Measurements from ENCODE around the gene FAM234B. TPM values are rescaled to one million over a fixed set of nuclear protein-coding genes. Genes with fewer than 3 reads are reported as not detected.

Gene FAM234B
- total RNA-seq, 1 experiment from 2014 or later, result 7.5 TPM

GRCh38 chr12:13042666-13043230 is 1.4 kb upstream of the FAM234B start:
- H3K9me3 ChIP-seq (ENCODE audit: insufficient read depth, low read depth), result no peaks in the 10 kb centered on the region
- 0 out of 2 replicates have a peak, but pooled peaks cover 4% of the 10 kb centered on the region for H3F3A ChIP-seq (ENCODE audit: insufficient read depth, low read depth)
- no peak overlapping the region for H2AFZ ChIP-seq
- no peaks in the 10 kb centered on the region for H3K79me2 ChIP-seq (ENCODE audit: low read depth)
- DNase-seq, result no peak
- no peak overlapping the region for H3K4me3 ChIP-seq
- ChIA-PET POLR2A (ENCODE audit: unreplicated experiment) (no interaction called here), CTCF (interaction anchor here (1.1 kb wide), 1 partner anchor 19 kb away, joined by 3 read pairs; no protein-coding TSS in a partner anchor)
- BruUV-seq (replicated peaks), result no TSS peak
- H3K27me3 ChIP-seq (ENCODE audit: insufficient read depth, low read depth), result no peaks in the 10 kb centered on the region
- no peaks in the 10 kb centered on the region for H4K20me1 ChIP-seq (ENCODE audit: insufficient read depth)
- TF ChIP-seq EZH2 (IDR thresholded peaks at IDR 0.05; ENCODE audit: low read depth), result no peak
- no peak for TF ChIP-seq CTCF (conservative IDR thresholded peaks at IDR 0.05)
- no peaks in the 10 kb centered on the region for H3K36me3 ChIP-seq (ENCODE audit: low read depth)
- no peak overlapping the region for H3K4me2 ChIP-seq
- peaks cover 11% of the 10 kb centered on the region; the same call in 1 of the 2 replicates for H3K4me1 ChIP-seq (replicated peaks; ENCODE audit: insufficient read depth)
- intact Hi-C loops (cut with micrococcal nuclease; ENCODE audit: unreplicated experiment), result loop anchor here (5.0 kb wide), 2 partner anchors 50 to 165 kb away; no protein-coding TSS in a partner anchor
- no peaks in the 10 kb centered on the region for H3K9me2 ChIP-seq (ENCODE audit: insufficient read depth)
- no peak overlapping the region for H3K27ac ChIP-seq

DNA sequence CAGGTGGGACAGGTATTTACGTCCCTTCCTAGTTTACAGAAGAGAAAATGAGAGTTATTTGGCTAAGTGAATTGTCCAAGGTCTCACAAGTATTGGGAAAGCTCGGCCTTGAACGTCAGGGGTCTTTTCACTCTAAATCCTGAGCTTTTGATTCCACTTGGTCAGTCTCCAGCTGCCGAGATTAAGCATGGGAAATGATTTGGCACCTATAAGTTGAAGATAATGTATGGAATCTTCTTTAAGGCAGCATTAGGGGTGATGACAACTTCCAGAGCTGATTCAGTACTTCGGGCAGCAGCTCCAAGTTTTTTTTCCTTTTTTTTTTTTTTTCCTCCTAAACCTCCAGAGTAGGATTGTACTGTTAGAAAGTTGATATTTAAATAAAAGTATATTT is 722 bp downstream of the FAM234B start:
- no peak for TF ChIP-seq EZH2 (IDR thresholded peaks at IDR 0.05; ENCODE audit: low read depth)
- no peak for TF ChIP-seq CTCF (conservative IDR thresholded peaks at IDR 0.05)
- Histone ChIP-seq H3K4me3 (peak overlapping the region; percentile 99), H3K4me2 (peak overlapping the region; percentile 96), H3K27ac (no peak overlapping the region), H3K36me3 (ENCODE audit: low read depth) (no peaks in the 10 kb centered on the region), H3K27me3 (ENCODE audit: insufficient read depth, low read depth) (no peaks in the 10 kb centered on the region), H4K20me1 (ENCODE audit: insufficient read depth) (no peaks in the 10 kb centered on the region), H3K4me1 (replicated peaks; ENCODE audit: insufficient read depth) (peaks cover 11% of the 10 kb centered on the region; the same call in 1 of the 2 replicates), H3K9me2 (ENCODE audit: insufficient read depth) (no peaks in the 10 kb centered on the region), H3K9me3 (ENCODE audit: insufficient read depth, low read depth) (no peaks in the 10 kb centered on the region), H2AFZ (peak overlapping the region; percentile 99), H3K79me2 (ENCODE audit: low read depth) (no peaks in the 10 kb centered on the region), H3F3A (ENCODE audit: insufficient read depth, low read depth) (0 out of 2 replicates have a peak, but pooled peaks cover 4% of the 10 kb centered on the region)
- ChIA-PET CTCF (interaction anchor here (0.6 to 1.2 kb wide), 4 partner anchors 21 to 332 kb away, joined by 3 to 15 read pairs (median 7); no protein-coding TSS in a partner anchor), POLR2A (ENCODE audit: unreplicated experiment) (interaction anchor here (0.5 kb wide), 1 partner anchor 178 kb away, joined by 5 read pairs; no protein-coding TSS in a partner anchor)
- no TSS peak for BruUV-seq (replicated peaks)
- intact Hi-C loops (cut with micrococcal nuclease; ENCODE audit: unreplicated experiment), result loop anchor here (5.0 kb wide), 2 partner anchors 47 to 162 kb away; no protein-coding TSS in a partner anchor
- DNase-seq, result no peak

DNA sequence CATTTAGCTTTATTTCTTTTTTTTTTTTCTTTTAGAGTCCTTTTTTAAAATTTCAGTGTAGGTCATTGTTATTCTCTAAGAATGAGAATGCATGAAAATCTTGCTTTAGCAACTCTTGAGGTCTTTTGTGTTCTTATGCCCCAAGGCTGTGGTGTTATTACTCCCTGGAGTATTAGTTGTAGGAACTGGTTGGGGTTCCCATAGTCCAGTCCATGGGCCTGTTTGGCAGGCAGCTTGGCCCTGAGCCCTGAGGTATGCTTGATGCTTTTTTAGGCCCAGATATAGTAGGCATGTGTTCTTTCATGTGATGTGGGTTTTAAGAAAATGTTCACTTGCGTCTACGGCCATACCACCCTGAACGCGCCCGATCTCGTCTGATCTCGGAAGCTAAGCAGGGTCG is 1.6 kb downstream of the FAM234B start:
- Histone ChIP-seq H3K4me1 (replicated peaks; ENCODE audit: insufficient read depth) (peaks cover 11% of the 10 kb centered on the region; the same call in 1 of the 2 replicates), H3K79me2 (ENCODE audit: low read depth) (no peaks in the 10 kb centered on the region), H3K4me2 (peak overlapping the region; percentile 96; the same call in 1 of the 2 replicates), H3K9me3 (ENCODE audit: insufficient read depth, low read depth) (no peaks in the 10 kb centered on the region), H3K27ac (no peak overlapping the region), H3K9me2 (ENCODE audit: insufficient read depth) (no peaks in the 10 kb centered on the region), H3K36me3 (ENCODE audit: low read depth) (no peaks in the 10 kb centered on the region), H4K20me1 (ENCODE audit: insufficient read depth) (no peaks in the 10 kb centered on the region), H3F3A (ENCODE audit: insufficient read depth, low read depth) (0 out of 2 replicates have a peak, but pooled peaks cover 4% of the 10 kb centered on the region), H3K4me3 (no peak overlapping the region), H3K27me3 (ENCODE audit: insufficient read depth, low read depth) (no peaks in the 10 kb centered on the region), H2AFZ (no peak overlapping the region)
- ChIA-PET CTCF (interaction anchor here (0.6 to 1.2 kb wide), 4 partner anchors 21 to 331 kb away, joined by 3 to 15 read pairs (median 6); no protein-coding TSS in a partner anchor), POLR2A (ENCODE audit: unreplicated experiment) (interaction anchor here (0.6 kb wide), 1 partner anchor 45 kb away, joined by 4 read pairs; no protein-coding TSS in a partner anchor)
- intact Hi-C loops (cut with micrococcal nuclease; ENCODE audit: unreplicated experiment), result no loop called here
- TF ChIP-seq EZH2 (IDR thresholded peaks at IDR 0.05; ENCODE audit: low read depth), result no peak
- TF ChIP-seq CTCF (conservative IDR thresholded peaks at IDR 0.05), result no peak
- DNase-seq, result no peak
- no TSS peak for BruUV-seq (replicated peaks)
